GM19043 (cell line): ENCODE results near the gene GPR31.

Experiments
- ATAC-seq: cut with Tn5 transposase; IDR thresholded peaks from one replicate; pipeline ENCODE4 v1.9.1; 2021; ENCODE audit warnings: low read depth; ENCODE audit not compliant: unreplicated experiment

Gene GPR31

DNA sequence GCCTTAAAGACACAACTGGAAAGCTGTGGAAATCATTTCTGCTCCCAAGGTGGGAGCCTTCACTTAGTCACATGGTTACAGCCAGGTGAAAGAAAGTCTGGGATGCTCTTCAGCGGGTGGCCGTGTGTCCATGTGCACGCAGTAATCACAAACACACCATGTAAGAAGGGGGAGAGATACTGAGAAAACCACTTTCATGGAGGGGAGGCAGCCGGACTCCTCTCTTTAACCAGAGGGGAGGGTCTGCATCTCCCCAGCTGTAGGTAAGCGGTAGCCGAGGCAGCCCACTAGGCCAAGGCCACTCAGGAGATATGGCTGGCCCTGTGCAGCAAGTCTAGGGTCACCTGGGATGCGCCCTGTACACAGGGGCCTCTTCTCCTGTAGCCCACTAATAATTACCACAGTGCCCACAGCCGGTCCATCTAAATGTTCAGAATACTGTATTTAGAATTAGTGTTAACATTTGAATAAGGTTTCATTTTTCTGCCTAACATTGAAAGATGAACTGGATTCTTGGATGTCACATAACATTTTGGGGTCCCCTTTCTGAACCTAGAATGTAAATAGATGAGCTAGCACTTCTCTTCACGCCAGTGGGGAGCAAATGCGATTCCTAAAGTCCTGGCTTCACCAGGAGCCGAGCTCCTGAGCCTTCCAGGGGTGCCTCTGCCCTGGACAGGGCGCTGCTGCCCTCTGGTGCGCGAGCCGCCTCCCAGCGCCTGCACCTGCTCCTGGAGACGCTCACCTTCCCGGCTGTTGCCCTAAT lies 15.9 kb downstream of the GPR31 start:
- ATAC-seq: no peak

DNA sequence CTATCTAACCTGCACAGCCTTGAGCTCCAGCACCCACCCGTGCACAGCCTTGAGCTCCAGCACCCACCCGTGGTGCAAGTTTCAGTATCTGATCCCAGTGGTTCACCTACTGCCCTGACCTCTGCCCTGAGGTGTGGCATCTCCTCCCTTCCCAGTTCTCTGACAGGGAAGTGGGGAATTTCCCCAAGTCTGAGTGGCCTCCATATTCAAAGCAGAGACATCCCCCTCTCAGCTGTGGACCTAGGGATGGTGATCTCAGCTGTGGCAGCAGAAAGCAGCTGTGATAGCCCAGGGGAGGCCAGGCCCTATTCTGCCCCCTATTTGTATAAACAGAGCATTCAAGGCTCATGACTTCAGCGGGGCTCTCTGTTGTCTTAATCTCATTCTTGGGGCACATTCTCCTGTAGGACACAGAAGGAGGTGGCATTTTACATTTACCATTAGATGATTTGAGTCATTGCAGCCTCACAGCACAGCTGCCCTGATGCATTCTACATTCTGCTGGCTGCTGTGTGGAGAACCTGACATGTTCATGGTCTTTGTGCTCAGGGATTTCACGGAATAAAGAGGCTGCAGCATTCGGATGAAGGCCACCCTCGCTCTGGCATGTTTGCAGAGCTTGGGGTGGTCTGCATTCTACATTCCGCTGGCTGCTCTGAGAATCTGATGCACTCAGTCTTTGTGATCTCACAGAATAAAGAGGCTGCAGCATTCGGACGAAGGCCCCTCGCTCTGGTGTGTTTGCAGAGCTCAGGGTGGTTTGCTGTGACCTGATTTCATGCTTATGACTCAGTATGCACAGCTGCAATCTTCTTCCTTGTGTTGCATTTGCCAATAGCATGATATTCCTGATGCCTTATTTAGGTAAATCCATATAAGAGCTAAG lies 16.9 kb downstream of the GPR31 start:
- peak; percentile 53 for ATAC-seq

DNA sequence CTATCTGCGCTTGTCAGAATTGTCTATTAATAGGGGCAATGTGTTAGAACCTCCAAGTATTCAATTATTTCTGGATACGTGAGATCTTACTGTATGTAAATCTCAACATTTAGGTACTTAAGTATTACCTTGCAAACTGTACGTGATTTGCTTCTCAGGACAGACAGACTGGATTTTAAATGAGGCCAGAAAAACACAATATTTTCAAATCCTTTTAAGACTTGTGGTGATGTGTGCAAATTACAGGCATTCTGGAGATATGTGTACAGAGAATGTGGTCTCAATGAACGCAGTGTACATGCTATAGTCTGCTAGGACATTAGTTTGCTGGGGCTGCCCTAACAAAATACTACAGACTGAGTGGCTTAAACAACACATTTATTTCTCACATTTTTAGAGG lies 18.0 kb downstream of the GPR31 start:
- no peak for ATAC-seq

DNA sequence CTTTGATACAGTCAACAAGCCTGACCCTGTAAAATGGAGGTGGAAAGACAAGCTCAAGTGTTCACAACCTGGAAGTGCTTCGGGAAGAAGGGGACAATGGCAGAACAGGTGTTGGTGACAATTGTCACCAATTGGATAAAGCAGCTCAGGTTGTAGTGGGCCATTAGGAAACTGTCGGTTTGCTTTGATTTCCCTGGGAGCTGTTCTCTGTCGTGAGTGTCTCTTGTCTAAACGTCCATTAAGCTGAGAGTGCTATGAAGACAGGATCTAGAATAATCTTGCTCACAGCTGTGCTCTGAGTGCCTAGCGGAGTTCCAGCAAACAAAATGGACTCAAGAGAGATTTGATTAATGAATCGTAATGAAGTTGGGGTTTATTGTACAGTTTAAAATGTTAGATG lies 19.9 kb downstream of the GPR31 start:
- no peak for ATAC-seq

DNA sequence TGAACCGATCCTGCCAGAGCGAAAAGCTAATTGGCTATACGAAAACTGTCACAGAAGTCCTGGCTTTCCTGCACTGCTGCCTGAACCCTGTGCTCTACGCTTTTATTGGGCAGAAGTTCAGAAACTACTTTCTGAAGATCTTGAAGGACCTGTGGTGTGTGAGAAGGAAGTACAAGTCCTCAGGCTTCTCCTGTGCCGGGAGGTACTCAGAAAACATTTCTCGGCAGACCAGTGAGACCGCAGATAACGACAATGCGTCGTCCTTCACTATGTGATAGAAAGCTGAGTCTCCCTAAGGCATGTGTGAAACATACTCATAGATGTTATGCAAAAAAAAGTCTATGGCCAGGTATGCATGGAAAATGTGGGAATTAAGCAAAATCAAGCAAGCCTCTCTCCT lies 20.7 kb downstream of the GPR31 start:
- ATAC-seq: no peak

DNA sequence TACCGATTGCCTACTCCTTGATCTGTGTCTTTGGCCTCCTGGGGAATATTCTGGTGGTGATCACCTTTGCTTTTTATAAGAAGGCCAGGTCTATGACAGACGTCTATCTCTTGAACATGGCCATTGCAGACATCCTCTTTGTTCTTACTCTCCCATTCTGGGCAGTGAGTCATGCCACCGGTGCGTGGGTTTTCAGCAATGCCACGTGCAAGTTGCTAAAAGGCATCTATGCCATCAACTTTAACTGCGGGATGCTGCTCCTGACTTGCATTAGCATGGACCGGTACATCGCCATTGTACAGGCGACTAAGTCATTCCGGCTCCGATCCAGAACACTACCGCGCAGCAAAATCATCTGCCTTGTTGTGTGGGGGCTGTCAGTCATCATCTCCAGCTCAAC lies 21.4 kb downstream of the GPR31 start:
- ATAC-seq: no peak

DNA sequence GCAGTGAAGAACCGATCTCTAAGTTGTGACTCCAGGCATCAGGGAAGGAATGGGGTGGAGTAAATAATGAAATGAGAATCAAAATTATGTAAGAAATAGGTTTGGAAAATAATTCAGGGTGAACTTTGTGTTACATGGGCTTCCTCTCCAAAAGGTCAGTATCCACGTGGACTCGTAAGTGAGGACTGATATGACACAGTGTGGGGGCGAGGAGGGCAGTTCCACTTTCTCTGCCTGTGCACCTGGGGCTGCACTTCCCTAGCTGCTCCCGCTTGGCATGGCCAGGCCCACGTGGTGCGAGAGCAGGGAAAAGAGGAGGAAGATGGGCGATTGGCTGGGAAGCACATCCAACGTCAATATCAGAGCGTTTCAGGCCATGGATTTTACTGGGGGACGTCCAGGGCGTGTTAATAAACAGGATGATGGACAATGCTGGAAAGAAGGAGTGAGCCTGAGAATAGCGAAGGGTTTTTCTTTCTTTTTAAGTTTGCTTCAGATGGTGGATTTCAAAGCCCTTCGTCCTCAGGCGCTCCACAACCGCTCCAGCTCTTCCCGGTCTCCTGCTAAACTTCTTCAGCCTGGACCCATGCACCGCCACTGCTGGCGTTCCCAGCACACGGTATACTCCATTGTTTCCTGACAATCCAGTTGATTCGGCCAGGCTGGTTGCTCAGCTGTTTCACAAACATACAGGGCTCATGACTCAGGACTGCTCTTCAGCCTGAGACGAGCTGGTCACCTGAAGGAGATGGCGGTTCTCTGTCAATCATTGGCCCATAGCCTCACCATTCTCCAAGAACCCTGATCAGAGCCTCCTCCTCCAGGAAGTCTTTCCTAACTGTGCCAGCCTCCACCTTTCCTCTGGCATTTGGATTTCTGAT lies 23.1 kb downstream of the GPR31 start:
- ATAC-seq: no peak

DNA sequence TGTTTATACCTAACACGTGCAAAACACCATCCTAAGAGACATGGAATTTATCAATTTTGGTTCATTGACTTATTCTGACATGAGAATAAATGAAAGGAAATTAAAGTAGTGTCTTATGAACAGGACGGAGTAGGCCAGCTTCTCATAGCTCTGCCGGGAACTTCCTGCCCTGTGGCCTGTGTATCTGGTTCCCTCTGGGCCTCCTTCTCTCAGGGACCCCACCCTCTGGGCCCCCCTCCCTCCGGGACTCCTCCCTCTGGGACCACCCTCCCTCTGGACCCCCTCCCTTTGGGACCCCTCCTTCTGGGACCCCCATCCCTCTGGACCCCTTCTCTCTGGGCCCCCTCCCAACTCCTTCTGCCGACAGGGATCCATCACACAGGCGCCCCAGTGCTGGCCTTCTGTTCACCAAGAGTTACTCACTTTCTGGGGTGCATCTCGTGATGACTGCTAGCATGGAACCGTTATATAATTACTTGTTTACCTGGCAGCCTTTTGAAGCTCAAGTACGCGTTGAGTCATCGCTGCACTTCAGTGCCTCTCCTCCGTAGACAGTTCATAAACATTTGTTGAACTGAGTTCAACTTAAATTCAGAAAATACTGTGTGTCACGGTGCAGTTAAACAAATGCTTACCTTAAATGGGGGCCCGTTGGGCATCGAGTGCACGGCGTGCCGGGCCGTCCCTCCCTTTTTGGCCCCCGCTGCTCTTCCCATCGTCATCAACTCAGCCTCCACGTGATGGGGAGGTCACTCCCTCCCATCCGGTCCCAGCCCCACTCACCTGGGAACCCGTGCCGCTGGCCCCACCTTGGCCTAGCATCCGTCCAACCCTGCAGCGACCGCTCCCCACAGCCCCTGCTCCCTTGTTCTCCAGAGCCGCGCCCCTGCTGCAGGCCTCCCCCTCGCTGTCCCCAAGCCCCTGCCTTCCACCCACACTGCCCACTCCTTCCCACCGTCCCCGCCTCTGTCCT lies 26.8 kb downstream of the GPR31 start:
- no peak for ATAC-seq

DNA sequence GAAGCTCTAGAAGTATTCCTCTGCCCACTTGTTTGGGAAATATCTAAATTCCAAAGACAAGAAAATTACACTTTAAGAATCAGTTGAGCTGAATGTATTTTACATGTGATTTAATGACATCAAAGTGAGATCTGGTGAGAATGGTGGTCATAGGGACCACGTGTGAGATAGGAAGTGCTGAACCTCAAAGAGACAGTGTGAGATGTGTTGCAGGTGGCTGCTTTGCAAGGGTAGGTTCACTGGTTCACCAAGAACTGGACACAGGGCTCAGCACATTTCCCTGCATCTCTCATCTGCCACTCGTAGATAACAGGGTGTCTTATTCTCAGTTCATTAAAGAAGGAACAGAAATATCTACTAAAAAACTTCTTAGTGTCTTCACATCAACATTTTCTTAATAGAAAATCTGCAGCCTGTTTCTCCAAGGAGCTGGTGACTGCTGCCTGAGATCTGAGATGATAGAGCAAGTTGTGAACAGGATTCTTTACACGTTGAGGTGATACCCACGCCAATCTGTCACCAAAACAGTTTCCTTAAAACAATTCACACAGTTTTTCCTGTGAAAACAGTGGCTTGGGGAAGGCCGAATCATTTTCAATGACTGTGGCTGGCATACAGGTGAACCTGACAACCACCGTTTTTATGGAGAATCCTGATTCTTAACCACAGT lies 27.6 kb downstream of the GPR31 start:
- ATAC-seq: peak; percentile 44

DNA sequence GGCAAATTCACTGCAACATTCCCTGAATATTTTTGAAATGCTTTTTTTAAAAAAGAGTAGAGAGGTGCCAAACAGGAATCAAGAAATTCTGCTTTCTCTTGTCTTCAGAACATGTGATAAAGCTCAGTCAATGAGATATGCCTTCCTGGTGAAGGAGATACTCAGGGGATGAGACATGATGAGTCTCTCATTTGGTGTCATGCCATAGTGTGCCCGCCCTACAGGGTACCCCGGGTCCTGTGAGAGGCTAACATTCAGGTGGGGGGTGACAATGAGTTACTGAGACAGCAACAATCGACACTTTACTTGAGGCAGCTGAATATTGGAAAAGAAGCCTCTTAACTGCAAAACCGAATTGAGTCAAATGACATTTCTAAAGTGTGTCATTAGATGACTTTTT lies 28.2 kb downstream of the GPR31 start:
- no peak for ATAC-seq

DNA sequence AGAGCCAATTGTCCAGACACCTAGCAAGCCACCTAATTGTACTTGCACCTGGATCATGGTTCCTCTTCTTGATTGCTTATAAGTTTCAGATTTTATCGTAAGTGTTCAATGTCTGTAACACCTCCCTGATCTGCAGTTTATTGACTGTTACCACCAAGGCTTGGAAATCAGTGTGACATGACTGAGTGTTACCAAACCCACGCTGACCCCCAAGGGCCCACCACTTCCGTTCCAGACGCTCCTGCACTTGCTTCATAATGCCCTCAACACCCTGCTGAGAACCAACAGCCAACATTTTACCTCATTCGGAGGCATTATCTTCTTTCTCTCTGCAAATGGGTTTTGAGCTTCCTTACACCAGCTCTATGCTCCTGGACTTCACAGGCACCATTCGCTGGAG lies 28.6 kb downstream of the GPR31 start:
- no peak for ATAC-seq

DNA sequence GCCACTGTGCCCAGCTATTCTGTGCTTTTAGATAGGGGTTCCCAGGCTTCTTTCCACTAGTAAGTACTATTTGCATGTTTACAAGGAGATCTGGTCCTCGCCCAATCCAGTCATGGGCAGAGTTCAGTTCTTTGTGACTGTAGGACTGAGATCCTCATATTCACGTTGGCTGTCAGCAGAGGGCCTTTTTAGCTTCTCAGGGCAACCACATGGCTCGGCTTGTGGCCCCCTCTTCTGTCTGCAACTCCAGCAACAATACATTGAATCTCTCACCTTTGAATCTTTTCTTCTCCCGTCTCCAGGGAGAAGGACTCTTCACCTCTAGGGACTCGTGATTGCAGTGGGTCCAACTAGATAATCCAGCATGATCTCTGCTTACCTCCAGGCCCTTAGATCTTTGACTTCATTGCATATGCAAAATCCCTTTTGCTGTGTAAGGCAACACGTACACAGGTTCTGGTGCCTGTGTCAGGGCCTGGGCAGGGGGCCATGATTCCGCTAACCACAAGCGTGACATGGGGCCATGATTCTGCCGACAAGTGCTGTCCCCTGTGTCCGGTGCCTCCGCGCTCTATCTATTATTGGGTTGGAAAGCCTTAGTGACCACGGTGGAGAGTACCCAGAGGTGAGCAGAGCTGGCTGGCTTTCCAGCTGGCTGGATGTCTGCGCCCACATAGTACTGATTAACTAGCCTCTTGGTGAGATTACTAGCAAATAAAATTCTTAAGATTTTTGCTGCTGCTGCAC lies 29.8 kb downstream of the GPR31 start:
- peak; percentile 35 for ATAC-seq

DNA sequence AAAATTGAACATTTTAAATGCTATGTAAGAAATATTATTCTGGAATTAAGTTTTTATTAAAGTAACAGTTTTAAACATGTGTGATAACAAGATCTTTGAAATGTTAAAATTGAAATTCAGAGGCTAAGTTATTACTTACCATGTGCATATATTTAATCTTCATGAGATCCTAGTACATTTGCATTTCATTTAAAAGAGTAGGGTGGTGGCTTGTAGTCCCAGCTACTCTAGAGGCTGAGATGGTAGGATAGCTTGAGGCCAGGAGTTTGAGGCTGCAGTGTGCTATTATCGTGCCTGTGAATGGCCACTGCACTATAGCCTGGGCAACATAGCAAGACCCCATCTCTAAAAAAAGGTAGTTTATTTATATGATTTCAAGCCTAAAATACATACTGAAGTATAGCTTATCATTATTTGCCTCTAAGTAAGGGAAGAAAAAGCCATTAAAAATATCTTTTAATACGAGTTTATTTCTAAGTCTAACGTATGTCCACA lies 31.9 kb downstream of the GPR31 start:
- no peak for ATAC-seq

DNA sequence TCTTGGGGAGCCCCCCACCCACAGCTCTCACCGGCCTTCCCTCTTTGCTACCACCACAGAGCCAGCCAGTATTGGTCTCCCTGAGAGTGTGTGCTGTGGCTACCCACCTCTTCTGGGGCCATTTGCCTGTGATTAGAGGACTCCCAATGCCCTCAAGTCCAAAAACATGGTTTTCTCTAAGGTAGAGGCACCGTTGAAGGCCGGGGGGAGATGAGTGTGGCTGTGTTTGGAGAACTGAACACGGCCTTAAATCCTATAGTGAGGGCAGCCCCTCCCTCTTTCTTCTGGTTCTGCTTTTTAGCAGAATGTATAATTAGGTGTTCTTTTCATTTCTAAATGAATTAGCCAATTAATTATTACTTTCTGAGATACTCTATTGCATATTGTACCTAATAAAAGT lies 32.4 kb downstream of the GPR31 start:
- no peak for ATAC-seq

DNA sequence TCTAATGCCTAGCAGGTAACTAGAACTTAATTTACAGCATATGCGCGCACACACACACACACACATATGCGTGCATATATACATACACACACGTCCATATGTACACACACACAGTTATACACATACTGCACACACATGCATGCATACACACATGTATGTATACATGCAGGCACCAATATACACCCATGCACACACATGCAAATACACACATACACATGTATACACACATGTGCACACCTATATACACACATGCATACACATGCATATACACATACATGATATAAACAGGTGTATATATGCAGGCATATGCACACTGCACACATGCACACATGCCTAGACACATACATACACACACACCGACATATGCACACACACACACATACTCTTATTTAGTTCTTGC lies 33.0 kb downstream of the GPR31 start:
- ATAC-seq: no peak

DNA sequence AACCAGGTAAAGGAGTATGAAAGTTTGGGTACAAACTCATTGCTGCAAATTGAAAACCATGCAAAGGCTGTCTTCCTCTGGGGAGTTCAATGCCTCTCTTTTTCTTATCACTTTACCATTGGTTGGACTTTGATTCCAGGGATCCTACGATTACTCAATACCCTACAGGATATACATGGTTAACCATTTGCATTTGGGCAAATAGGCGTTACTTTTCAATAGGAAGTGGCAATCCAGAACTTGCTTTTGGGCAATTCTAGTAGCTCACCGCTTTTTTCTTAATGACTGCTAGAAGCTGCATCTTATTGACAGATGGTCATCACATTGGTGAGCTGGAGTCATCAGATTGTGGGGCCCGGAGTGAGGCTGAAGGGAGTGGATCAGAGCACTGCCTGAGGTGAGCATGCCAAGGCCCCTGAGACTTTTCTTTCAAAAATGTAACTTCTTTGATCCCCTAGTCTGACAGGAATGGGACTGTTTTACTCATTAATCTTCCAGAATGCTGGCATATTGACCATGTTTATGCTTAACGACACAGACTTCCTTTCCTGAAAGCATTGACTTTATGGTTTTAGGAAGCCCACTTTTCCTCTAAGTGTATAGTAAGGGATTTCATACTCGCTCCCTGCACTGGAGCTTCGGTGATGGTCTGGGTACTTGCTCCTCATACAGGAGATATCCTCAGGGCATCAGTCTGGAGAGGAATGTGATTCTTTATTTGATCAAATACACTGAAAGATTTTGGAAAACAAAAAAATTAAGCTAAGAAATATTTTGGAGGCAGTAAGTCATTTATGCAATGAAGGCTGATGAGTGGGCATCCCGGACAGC lies 34.7 kb downstream of the GPR31 start, which contains the start of gene CCR6:
Gene CCR6 (plus strand): TSS at position 270 of the 831 bp plus-strand sequence. CDS start 13,039 bp downstream, outside the sequence.
- no peak for ATAC-seq

DNA sequence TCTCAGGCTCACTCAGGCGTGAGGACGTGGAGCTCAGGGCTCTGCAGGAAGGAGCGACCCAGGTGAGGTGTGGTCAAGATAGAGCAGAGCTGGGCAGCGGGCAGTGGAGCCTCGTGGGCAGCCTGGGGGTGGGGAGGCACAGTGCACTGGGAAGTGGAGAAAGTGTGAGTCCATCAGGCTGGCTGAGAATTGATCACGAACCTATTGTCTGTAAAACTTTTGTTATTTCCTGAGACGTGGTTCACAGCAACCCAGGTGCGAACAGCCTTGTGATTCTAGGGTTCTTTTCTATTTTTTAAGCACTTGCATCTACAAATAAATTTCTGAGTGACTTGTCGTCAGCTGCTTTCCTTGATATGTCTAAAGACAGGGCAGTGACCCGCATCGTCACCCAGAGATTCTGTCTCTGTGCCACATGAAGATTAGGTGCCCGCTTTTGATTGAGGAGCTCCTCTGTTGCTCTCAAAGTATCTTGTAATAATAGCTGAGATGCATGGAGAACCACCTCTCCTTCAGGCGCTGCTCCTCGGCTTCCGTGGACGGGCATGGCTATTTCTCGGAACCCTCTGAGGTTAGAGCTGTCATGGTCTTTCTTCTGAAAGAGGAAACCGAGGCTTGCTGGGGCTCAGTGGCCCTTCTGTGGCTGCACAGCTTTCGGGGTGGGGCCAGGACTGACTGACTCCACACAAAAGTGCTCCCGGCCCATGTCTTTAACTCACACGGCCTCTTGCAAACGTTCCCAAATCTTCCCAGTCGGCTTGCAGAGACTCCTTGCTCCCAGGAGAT lies 35.5 kb downstream of the GPR31 start:
- peak; percentile 28 for ATAC-seq
